Measurements from ENCODE around the gene UTS2R.

The UTS2R gene

GRCh38 chr17:82371333-82372248 is at the start of gene UTS2R:
UTS2R (plus strand) TSS chr17:82371765; CDS start chr17:82374325, 2,560 bp downstream.
- DNase-seq: no peak

- DNase-seq: no peak
These were observed 49.6 kb upstream of the UTS2R start for GRCh38 chr17:82321947-82322466.

- DNase-seq: no peak
These were observed 48.8 kb upstream of the UTS2R start for GRCh38 chr17:82322526-82323453.

DNA sequence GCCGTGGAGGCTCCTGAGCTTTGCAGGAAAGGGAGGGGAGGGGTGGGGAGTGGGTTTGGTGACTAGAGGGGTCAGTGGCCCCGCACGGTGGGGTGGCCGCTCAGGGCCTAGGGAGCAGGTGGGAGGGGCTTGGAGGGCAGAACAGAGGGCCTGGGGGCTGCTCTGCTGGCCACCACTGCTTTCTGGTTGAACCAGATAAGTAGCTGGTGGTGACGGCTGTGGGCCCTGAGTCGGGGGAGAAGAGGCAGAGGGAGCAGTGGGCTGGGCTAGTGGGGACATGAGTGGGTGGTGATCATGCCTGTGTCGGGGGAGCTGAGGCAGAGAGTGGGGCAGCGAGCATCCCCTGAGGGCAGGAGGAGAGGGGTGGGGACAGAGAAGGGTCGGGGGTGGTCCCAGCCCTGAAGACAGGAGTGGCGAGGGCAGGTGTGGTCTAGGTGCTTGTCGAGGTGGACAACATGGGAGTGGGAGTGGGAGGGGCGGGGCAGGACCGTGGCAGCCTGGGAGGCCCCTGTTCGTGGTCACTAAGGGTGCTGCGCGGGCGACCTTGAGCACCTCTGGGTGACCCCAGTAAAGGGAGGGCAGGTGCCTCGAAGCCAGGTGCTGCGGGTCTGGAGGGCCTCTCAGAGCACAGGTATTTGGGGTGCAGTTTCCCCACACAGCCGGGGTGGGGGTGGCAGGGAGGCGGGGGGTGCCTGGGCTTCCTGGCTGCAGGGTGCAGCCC is 47.9 kb upstream of the UTS2R start:
- no peak for DNase-seq

DNA sequence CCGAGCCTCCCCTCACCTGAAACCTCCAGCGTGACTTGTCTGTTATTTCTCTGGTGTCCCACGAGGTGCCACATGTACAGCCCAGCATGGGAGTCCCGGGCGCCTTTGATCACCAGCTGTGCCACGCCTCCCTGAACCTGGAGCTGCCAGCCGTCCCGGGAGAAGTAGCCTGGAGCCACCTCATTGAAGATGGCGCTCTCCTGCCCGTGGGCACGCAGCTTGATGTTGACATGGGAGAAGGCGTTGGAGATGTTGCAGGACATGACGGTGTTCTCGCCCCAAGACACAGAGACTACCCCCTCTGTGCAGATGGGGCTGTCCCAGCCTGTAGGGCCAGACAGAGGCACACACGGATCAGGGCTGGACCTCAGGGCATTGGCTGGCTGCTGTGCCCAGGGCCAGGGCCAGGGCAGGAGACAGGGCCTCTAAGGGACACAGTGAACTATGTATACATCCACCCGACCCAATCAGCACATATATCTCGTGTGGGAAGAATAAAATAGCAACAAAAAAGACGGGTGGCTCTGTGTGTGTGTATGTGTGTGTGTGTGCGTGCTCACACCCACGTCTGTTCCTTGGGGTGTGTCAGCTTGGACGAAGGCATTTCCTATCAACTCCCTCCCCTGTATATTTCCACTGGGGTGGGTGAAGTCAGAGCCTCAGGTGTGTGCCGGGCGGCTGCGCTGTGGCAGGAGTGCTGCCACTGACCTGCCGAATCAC is 46.8 kb upstream of the UTS2R start:
- DNase-seq: no peak

- no peak for DNase-seq
These were observed 46.0 kb upstream of the UTS2R start for GRCh38 chr17:82325286-82326180.

DNA sequence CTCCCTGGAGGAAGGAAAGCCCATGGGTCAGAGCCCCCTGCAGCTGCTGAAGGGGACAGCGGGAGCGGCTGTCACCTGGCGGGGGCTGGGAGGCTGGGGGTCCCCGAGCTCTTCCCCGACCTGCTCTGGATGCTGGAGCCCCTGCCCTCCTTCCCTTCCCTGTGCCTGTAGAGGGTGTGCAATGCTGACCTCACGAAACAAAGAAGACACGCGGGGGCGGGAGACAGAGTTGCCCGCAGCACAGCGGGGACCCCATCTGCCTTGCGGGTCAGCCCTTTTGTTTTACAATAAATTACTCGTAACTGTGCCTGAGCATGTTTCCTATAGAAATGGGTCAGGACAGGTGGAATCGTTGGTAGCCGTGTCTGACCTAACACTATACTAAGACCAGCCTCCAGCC is 44.3 kb upstream of the UTS2R start:
- no peak for DNase-seq

DNA sequence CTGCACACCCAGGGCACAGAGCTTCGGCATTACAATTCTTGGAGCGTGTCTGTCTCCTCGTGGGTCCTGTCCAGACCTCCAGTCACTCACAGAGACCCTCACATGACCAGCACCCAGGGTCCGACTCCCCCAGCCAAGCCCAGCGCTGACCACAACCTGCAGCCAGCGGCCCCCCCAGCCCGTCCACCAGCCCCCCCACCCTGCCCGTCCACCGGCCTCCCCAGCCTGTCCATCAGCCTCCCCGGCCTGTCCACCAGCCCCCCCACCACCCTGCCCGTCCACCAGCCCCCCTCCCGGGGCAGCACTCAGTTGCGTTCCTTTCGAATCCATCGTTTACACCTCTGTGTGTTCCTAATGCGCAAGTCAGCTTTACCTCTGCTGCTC is 43.8 kb upstream of the UTS2R start:
- no peak for DNase-seq

DNA sequence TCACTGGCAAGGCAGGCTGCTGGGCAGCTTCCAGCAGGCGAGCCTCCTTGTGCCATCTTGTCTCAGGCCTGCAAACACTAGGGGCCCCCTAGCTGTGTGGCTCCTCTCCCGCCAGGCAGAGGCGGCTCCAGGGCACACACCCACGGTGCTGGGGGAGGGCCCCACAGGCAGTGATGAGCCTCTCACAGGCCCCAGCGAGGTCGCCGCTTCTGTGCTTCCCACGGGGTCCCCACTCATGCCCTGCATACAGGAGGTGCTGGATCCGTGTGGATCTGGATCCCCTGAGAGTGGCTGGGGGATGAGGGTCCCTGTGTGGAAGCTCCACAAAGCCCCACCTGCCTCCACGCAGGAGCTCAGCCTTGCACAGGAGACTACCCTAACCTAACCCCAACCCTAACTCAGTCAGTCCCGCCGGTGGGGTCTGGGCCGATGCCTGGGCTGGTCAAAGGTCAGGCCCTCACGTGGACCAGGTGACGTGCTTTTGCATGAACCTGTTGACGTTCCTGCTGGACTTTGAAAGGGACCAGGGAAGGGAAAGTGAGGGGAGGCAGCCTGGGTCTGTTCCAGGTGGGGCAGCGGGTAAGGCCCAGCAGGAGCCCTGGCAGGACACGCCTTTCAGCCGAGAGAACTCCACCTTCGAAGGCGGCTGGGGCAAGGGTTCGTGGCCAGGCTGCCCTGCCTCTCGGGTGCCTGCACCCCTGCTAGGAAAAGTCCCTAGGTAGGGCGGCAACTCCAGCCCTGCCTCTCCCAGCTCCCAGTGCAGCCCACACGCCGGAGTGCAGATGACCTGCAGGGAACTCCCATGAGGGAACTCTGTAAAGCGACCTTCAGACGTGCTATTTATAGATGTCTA is 43.2 kb upstream of the UTS2R start:
- no peak for DNase-seq

GRCh38 chr17:82328994-82329507 is 42.5 kb upstream of the UTS2R start:
- no peak for DNase-seq

GRCh38 chr17:82329683-82330321 is 41.8 kb upstream of the UTS2R start:
- DNase-seq: no peak

DNA sequence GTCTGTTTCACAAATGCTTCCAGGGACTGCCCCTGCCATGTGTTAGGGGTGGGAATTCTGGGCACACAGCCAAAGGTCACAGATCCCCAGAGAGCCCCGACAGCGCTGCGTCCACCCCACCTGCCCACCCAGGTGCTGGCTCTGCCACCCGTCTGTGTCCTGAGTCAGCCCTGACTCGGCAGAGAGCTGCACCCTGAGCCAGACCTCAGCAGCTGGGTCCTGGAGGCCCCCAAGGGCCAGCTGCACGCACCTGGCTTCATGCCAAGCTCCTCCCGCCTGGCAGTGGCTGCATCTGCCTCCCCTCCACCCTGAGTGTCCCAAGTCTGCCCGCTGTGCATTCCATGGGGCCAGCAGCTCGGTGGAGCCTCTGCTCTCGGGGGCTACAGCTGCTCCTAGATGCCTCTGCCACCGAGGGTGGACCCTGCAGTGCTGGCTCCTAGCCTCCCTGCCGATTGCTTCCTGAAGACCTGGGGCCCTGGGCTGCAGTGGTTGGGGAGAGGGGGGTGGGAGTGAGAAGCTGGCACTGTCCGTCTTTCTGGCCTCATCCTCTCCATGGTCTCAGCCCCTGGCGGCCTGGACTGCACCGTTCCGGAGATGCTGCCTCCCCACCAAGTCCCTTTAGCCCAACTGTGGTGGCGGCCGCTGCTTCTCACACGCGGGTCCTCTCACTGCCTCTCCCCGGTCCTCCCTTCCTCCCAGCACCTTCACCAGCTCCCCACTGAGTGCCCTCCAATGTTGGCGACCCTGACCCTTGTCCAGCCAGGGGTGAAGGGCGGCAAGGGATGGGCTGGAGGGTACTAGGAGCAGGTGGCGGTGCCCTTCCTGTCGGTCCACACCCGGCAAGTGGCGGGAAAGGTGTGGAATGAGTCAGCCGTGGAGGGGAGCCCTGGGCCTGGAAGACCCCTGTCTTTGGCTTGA is 41.0 kb upstream of the UTS2R start:
- no peak for DNase-seq

GRCh38 chr17:82331345-82331939 is 40.1 kb upstream of the UTS2R start:
- DNase-seq: no peak

DNA sequence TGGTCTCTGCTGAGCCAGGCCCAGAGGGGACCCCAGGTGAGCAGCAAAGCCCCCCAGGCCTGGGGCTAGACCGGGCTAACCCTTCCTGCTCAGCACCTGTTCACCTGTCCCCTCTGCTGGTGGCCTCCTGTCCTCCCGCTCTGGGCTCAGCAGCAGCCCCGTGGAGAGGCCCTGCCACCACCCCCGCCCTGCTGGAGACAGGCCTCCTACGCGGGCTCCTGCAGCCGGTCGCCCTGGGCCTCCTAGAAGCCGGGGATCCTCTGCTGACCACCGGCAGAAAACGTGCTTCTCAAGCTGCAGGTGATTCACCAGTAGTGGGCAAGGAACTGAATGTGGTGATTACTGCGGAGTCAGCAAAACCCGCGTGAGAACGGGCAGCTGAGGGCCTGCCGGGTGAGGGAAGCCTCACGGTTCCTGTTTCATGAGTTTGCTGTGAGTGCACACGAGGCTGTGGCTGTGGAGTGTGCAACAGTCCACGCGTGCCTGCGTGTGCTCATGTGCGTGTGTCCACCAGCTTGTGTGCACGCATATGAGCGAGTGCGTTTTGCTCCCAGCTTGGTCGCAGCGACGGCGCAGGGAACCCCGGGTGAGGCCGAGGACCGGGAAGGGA is 38.8 kb upstream of the UTS2R start:
- peak; percentile 73 for DNase-seq

- DNase-seq: no peak
These were observed 38.0 kb upstream of the UTS2R start, which contains the start of gene SECTM1 for GRCh38 chr17:82333279-82334171. SECTM1 (minus strand) TSS chr17:82333766; CDS start chr17:82327240, 6,526 bp downstream.

DNA sequence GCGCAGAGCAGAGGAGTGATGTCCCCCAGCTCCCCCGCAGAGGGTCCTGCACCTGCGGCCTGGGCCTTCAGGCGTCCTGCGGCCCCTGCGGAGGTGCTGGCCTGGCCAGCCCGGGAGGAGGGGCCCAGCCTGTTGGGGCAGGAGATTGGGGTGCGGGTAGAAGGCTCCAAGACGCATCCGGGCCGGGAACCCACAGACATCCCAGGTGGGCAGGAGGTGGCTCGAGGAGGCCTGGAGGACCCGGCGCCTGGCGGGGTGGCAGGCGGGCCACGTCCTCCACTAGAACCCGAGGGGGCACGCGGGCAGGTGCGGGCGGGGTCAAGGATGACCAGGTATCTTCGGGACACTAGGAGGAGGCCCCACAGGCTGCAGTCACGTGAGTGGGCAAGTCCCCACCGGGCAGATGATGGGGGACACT is 37.4 kb upstream of the UTS2R start:
- DNase-seq: no peak
